IMR-90 (cell line): Measurements from ENCODE around the gene FBXW10B. TPM values are rescaled to one million over a fixed set of nuclear protein-coding genes. Genes with fewer than 3 reads are reported as not detected.
"Not testable (repeated sequence)": the region's sequence is repeated elsewhere in the genome, so short reads cannot be mapped to it uniquely, and the experiment has no call there.

ENCODE experiments used
- ATAC-seq: fragments of 200-7000 bp; cut with Tn5 transposase; 2 replicates; pipeline ENCODE4 v1.9.1; 2020; ENCODE audit warnings: low read depth, mild to moderate bottlenecking, moderate library complexity
- BruUV-seq: library from RNA; stranded (reverse); fragments of 400-500 nt; replicated peaks from 2 replicates; lab custom pipeline; 2021; lab: Mats Ljungman, UMichigan
- CTCF ChIA-PET: fragments of 300-600 bp; formaldehyde crosslinking; extraction: SDS; loops from one replicate; lab custom pipeline; 2021; ENCODE audit warnings: antibody characterized with exemption; lab: Yijun Ruan, JAX
- POLR2A ChIA-PET: fragments of 300-600 bp; sonication (Branson Sonifier 250); formaldehyde crosslinking; loops from one replicate; lab custom pipeline; 2022; ENCODE audit warnings: antibody characterized with exemption; ENCODE audit not compliant: unreplicated experiment; lab: Charles Lee
- DNase-seq: peaks from one replicate; pipeline ENCODE4 v3.0.0; 2013
- H2AFZ ChIP-seq: replicated peaks from 2 replicates; pipeline ENCODE3; 2013; ENCODE audit warnings: low read length, mild to moderate bottlenecking; ENCODE audit not compliant: poor library complexity
- H2AK5ac ChIP-seq: 2 replicates; pipeline ENCODE4 v1.6.1; 2013; ENCODE audit warnings: low read depth, low read length, inconsistent platforms
- H2AK9ac ChIP-seq: replicated peaks from 2 replicates; pipeline ENCODE3; 2013; ENCODE audit warnings: mild to moderate bottlenecking, low read depth, low read length, moderate library complexity; ENCODE audit not compliant: poor library complexity
- H2BK120ac ChIP-seq: 2 replicates; pipeline ENCODE4 v1.6.1; 2013; ENCODE audit warnings: low read depth, low read length, inconsistent platforms
- H2BK15ac ChIP-seq: 3 replicates; pipeline ENCODE4 v1.6.1; 2013; ENCODE audit warnings: low read depth, low read length, inconsistent platforms
- H2BK20ac ChIP-seq: 2 replicates; pipeline ENCODE4 v1.6.1; 2013; ENCODE audit warnings: low read depth, mild to moderate bottlenecking, inconsistent platforms, low read length, moderate library complexity
- H2BK5ac ChIP-seq: 2 replicates; pipeline ENCODE4 v1.6.1; 2013; ENCODE audit warnings: mild to moderate bottlenecking, low read depth, low read length, inconsistent platforms; ENCODE audit not compliant: poor library complexity, severe bottlenecking
- H3K14ac ChIP-seq: replicated peaks from 2 replicates; pipeline ENCODE4 v1.6.1; 2013; ENCODE audit warnings: low read depth, low read length, inconsistent platforms
- H3K18ac ChIP-seq: 2 replicates; pipeline ENCODE4 v1.6.1; 2013; ENCODE audit warnings: low read depth, low read length, control low read depth
- H3K23ac ChIP-seq: 2 replicates; pipeline ENCODE4 v1.6.1; 2013; ENCODE audit warnings: low read depth, low read length, inconsistent platforms
- H3K27ac ChIP-seq: 2 replicates; pipeline ENCODE4 v1.5.1; 2013; ENCODE audit warnings: mild to moderate bottlenecking, control low read depth, low read length; ENCODE audit not compliant: insufficient read depth
- H3K27me3 ChIP-seq: 2 replicates; pipeline ENCODE4 v1.6.1; 2013; ENCODE audit warnings: low read length; ENCODE audit not compliant: control insufficient read depth, insufficient read depth
- H3K36me3 ChIP-seq: 2 replicates; pipeline ENCODE4 v1.6.1; 2013; ENCODE audit warnings: low read length, mixed read lengths; ENCODE audit not compliant: control insufficient read depth, insufficient read depth
- H3K4ac ChIP-seq: 2 replicates; pipeline ENCODE4 v1.6.1; 2013; ENCODE audit warnings: low read depth, low read length, inconsistent platforms
- H3K4me1 ChIP-seq: 2 replicates; pipeline ENCODE4 v1.6.1; 2013; ENCODE audit warnings: low read length, mixed read lengths; ENCODE audit not compliant: control insufficient read depth, insufficient read depth
- H3K4me2 ChIP-seq: 2 replicates; pipeline ENCODE4 v1.6.1; 2013; ENCODE audit warnings: low read depth, mild to moderate bottlenecking, control low read depth, low read length, moderate library complexity
- H3K4me3 ChIP-seq: 2 replicates; pipeline ENCODE4 v1.5.1; 2013; ENCODE audit warnings: low read depth, mild to moderate bottlenecking, control low read depth, low read length, moderate library complexity; ENCODE audit not compliant: insufficient read depth
- H3K56ac ChIP-seq: 2 replicates; pipeline ENCODE4 v1.6.1; 2013; ENCODE audit warnings: low read length, inconsistent platforms; ENCODE audit not compliant: insufficient read depth; ENCODE audit errors: extremely low read depth
- H3K79me1 ChIP-seq, 2 experiments: 2 replicates each; pipeline ENCODE4 v1.6.1; 2013; ENCODE audit warnings: low read length in 2 of 2, inconsistent platforms in 1 of 2, low read depth in 1 of 2
- H3K9ac ChIP-seq: 2 replicates; pipeline ENCODE4 v1.6.1; 2013; ENCODE audit warnings: low read depth, low read length, control low read depth
- H3K9me1 ChIP-seq: 2 replicates; pipeline ENCODE4 v1.6.1; 2013; ENCODE audit warnings: low read length, inconsistent platforms; ENCODE audit not compliant: insufficient read depth
- H3K9me3 ChIP-seq: 2 replicates; pipeline ENCODE4 v1.6.1; 2013; ENCODE audit warnings: low read length; ENCODE audit not compliant: control insufficient read depth, insufficient read depth
- H4K20me1 ChIP-seq: 2 replicates; pipeline ENCODE4 v1.6.1; 2013; ENCODE audit warnings: low read length, inconsistent platforms; ENCODE audit not compliant: insufficient read depth
- H4K5ac ChIP-seq: 2 replicates; pipeline ENCODE4 v1.6.1; 2013; ENCODE audit warnings: mild to moderate bottlenecking, low read depth, low read length, control low read depth
- H4K8ac ChIP-seq, 2 experiments: 2 replicates each; pipeline ENCODE4 v1.6.1; 2013; ENCODE audit warnings: low read depth in 2 of 2, low read length in 2 of 2, control low read depth in 1 of 2, inconsistent platforms in 1 of 2
- H4K91ac ChIP-seq: 2 replicates; pipeline ENCODE4 v1.6.1; 2013; ENCODE audit warnings: low read depth, low read length, inconsistent platforms; ENCODE audit not compliant: insufficient read depth
- WGBS, 2 experiments: methylation state at CpG; one replicate each; pipeline versions ENCODE4 v1.1.5 to v1.1.7; 2013; ENCODE audit warnings: missing lambda C conversion rate in 2 of 2; ENCODE audit not compliant: insufficient read length in 1 of 2; ENCODE audit errors: extremely low coverage in 2 of 2; 5-methylcytosine and 5-hydroxymethylcytosine counted together
- dilution Hi-C: fragments of 300-500 bp; cut with HindIII; formaldehyde crosslinking; loops from one replicate; pipeline ENCODE4 v1.14.3; 2018; ENCODE audit warnings: low sequenced_read_pairs; ENCODE audit not compliant: unreplicated experiment
- in situ Hi-C: fragments of 300-500 bp; cut with MboI; formaldehyde crosslinking; loops from 3 replicates; pipeline ENCODE4 v1.14.3; 2019; ENCODE audit warnings: low sequenced_read_pairs, inconsistent platforms, mixed read lengths
- intact Hi-C: fragments of 100-400 bp; cut with micrococcal nuclease; formaldehyde crosslinking; loops from 2 replicates; pipeline ENCODE4 v1.10.0; 2022
- polyA plus RNA-seq, 3 experiments: library from polyadenylated mRNA; depleted of rRNA; stranded (reverse); fragments of >200 nt; gene quantifications; 2 replicates each; pipeline ENCODE4 v1.2.3, GENCODE V29; 2012; ENCODE audit warnings: low replicate concordance in 1 of 3
- total RNA-seq: library from RNA; depleted of rRNA; stranded (reverse); fragments of >200 nt; gene quantifications from 2 replicates; pipeline ENCODE4 v1.2.3, GENCODE V29; 2012

The FBXW10B gene
- total and polyA plus RNA-seq, 2 of the 4 experiments (the other 2 are of a cell fraction), result under 0.01 to 0.43 TPM

- Histone ChIP-seq H3K79me1 (peaks cover 0 to 11% of the 10 kb centered on the region in 2 experiments; a peak in 2 of 4 replicates), H3K4ac (peak overlapping the region; percentile 61; the same call in 1 of the 2 replicates), H2BK20ac (0 out of 2 replicates have a peak overlapping the region, but pooled peaks have one; percentile 61), H4K91ac (peak overlapping the region; percentile 46; the same call in 1 of the 2 replicates), H2BK120ac (peak overlapping the region; percentile 60; the same call in 1 of the 2 replicates)
- H2BK15ac ChIP-seq, BruUV-seq, H3K27me3 ChIP-seq, dilution Hi-C loops, H3K14ac ChIP-seq, intact Hi-C loops, CTCF ChIA-PET, H3K4me2 ChIP-seq, H3K27ac ChIP-seq, H4K8ac ChIP-seq, H3K9me3 ChIP-seq, POLR2A ChIA-PET, ATAC-seq, H3K36me3 ChIP-seq, H3K9me1 ChIP-seq, H3K18ac ChIP-seq, DNase-seq, H4K20me1 ChIP-seq, H3K9ac ChIP-seq, H2AK9ac ChIP-seq, H3K4me3 ChIP-seq, H2AFZ ChIP-seq, H2AK5ac ChIP-seq, H3K56ac ChIP-seq, in situ Hi-C loops, H3K4me1 ChIP-seq, H2BK5ac ChIP-seq, H4K5ac ChIP-seq, H3K23ac ChIP-seq: not testable (repeated sequence)
- WGBS, 2 experiments, result no CpG with 5 or more reads among the region's 4 CpGs
Observed at GRCh38 chr17:15642014-15642413, 22.5 kb upstream of the FBXW10B start.
